B cell (primary cell): ENCODE measurements around the gene GRIA3. TPM values are rescaled to one million over a fixed set of nuclear protein-coding genes. Genes with fewer than 3 reads are reported as not detected.

ENCODE experiments used
- ATAC-seq: fragments of 200-7000 bp; cut with Tn5 transposase; one replicate; pipeline ENCODE4 v1.10.0; 2021; ENCODE audit warnings: low read depth, mild to moderate bottlenecking, moderate number of reproducible peaks, moderate library complexity
- CTCF ChIA-PET: fragments of 350-600 bp; sonication (Branson Sonifier 250); formaldehyde crosslinking; loops from one replicate; lab custom pipeline; 2021; ENCODE audit warnings: antibody characterized with exemption, inconsistent platforms; lab: Charles Lee
- POLR2A ChIA-PET: fragments of 350-600 bp; sonication (Branson Sonifier 250); formaldehyde crosslinking; loops from one replicate; lab custom pipeline; 2021; ENCODE audit warnings: antibody characterized with exemption; lab: Charles Lee
- DNase-seq: peaks from one replicate; pipeline ENCODE4 v3.0.0; 2013
- H2AFZ ChIP-seq: 2 replicates; pipeline ENCODE4 v1.6.1; 2012; ENCODE audit warnings: mild to moderate bottlenecking, low read depth, low read length; ENCODE audit not compliant: insufficient read depth, poor library complexity, severe bottlenecking
- H3K27ac ChIP-seq, 2 donors: 1 replicate in 1 of 2; 2 replicates in 1 of 2; pipeline ENCODE4 v1.5.1; 2012 to 2013; ENCODE audit warnings: low read length in 2 of 2, mild to moderate bottlenecking in 2 of 2, moderate library complexity in 1 of 2
- H3K27me3 ChIP-seq, 4 experiments: fragments of 200-600 bp in 1 of 4; sonication (generic) in 1 of 4; replicated peaks in 1 of 4; 1 replicate in 2 of 4; 2 replicates in 2 of 4; pipeline versions ENCODE4 v1.6.1 to v1.7.0; 2013 to 2016; ENCODE audit warnings: low read length in 3 of 4, mild to moderate bottlenecking in 2 of 4, mixed read lengths in 1 of 4, moderate library complexity in 1 of 4; ENCODE audit not compliant: insufficient read depth in 4 of 4, control insufficient read depth in 3 of 4; ENCODE audit errors: control extremely low read depth in 1 of 4
- H3K36me3 ChIP-seq, 2 experiments: replicated peaks in 1 of 2; 1 replicate in 1 of 2; 2 replicates in 1 of 2; pipeline versions ENCODE4 v1.6.1 to v1.7.1; 2013; ENCODE audit warnings: low read length in 1 of 2; ENCODE audit not compliant: insufficient read depth in 2 of 2, control insufficient read depth in 1 of 2; ENCODE audit errors: control extremely low read depth in 1 of 2, extremely low read depth in 1 of 2
- H3K4me1 ChIP-seq, 2 donors: fragments of 200-600 bp in 1 of 2; sonication (generic) in 1 of 2; 1 replicate in 1 of 2; 2 replicates in 1 of 2; pipeline versions ENCODE4 v1.5.1 to v1.6.1; 2013 to 2017; ENCODE audit warnings: low read length in 2 of 2; ENCODE audit not compliant: control insufficient read depth in 2 of 2, insufficient read depth in 2 of 2
- H3K4me2 ChIP-seq: replicated peaks from 2 replicates; pipeline ENCODE3; 2012; ENCODE audit warnings: mild to moderate bottlenecking, low read depth, low read length; ENCODE audit not compliant: poor library complexity, severe bottlenecking
- H3K4me3 ChIP-seq, 5 experiments: fragments of 200-600 bp in 1 of 5; sonication (generic) in 1 of 5; 1 replicate in 3 of 5; 2 replicates in 2 of 5; pipeline versions ENCODE4 v1.5.1 to v1.7.0; 2011 to 2016; ENCODE audit warnings: low read length in 4 of 5, mild to moderate bottlenecking in 4 of 5, low read depth in 2 of 5, control low read depth in 1 of 5, moderate library complexity in 1 of 5; ENCODE audit not compliant: insufficient read depth in 1 of 5; ENCODE audit errors: control extremely low read depth in 1 of 5, extremely low read depth in 1 of 5
- H3K79me2 ChIP-seq: fragments of 200-600 bp; sonication (generic); one replicate; pipeline ENCODE4 v1.6.0; 2016; ENCODE audit warnings: low read length; ENCODE audit not compliant: control insufficient read depth, insufficient read depth
- H3K9ac ChIP-seq: fragments of 200-600 bp; sonication (generic); 2 replicates; pipeline ENCODE4 v1.6.1; 2017; ENCODE audit warnings: mild to moderate bottlenecking, low read length, moderate library complexity
- H3K9me3 ChIP-seq, 3 donors: one replicate each; pipeline versions ENCODE4 v1.6.1 to v1.7.1; 2013; ENCODE audit warnings: low read length in 2 of 3; ENCODE audit not compliant: control insufficient read depth in 2 of 3, insufficient read depth in 1 of 3; ENCODE audit errors: control extremely low read depth in 1 of 3
- H4K20me1 ChIP-seq: 2 replicates; pipeline ENCODE4 v1.6.0; 2012; ENCODE audit warnings: mild to moderate bottlenecking, low read length; ENCODE audit not compliant: insufficient read depth, control insufficient read depth, poor library complexity, severe bottlenecking
- H3K27ac Mint-ChIP-seq: one replicate; pipeline ENCODE4 v1.8.0; 2021; ENCODE audit warnings: mixed read lengths
- H3K27me3 Mint-ChIP-seq: one replicate; pipeline ENCODE4 v1.8.0; 2021; ENCODE audit warnings: mixed read lengths
- H3K4me1 Mint-ChIP-seq: one replicate; pipeline ENCODE4 v1.8.0; 2021; ENCODE audit warnings: mixed read lengths
- H3K4me3 Mint-ChIP-seq: one replicate; pipeline ENCODE4 v1.8.0; 2021; ENCODE audit warnings: mixed read lengths
- H3K9me3 Mint-ChIP-seq: one replicate; pipeline ENCODE4 v1.8.0; 2022; ENCODE audit warnings: mixed read lengths; ENCODE audit not compliant: insufficient read depth
- CTCF ChIP-seq: fragments of 200-600 bp; IDR thresholded peaks from one replicate; pipeline ENCODE4 v1.8.0; 2022; ENCODE audit warnings: antibody characterized with exemption, mild to moderate bottlenecking
- EZH2 ChIP-seq: IDR thresholded peaks from 2 replicates; pipeline ENCODE4 v1.6.1; 2012; ENCODE audit warnings: borderline replicate concordance, low read depth, mild to moderate bottlenecking, moderate library complexity, low read length; ENCODE audit not compliant: insufficient read depth, poor library complexity, severe bottlenecking
- WGBS: methylation state at CpG from one replicate; pipeline ENCODE4 v1.1.5; 2013; ENCODE audit warnings: missing lambda C conversion rate; ENCODE audit not compliant: insufficient coverage; 5-methylcytosine and 5-hydroxymethylcytosine counted together
- intact Hi-C: fragments of 100-400 bp; cut with micrococcal nuclease; formaldehyde crosslinking; loops from one replicate; pipeline ENCODE4 v1.10.0; 2022
- polyA plus RNA-seq: library from polyadenylated mRNA; depleted of rRNA; stranded (reverse); fragments of >200 nt; gene quantifications from 2 replicates; pipeline ENCODE4 v1.2.3, GENCODE V29; 2012
- total RNA-seq, 2 donors: library from RNA; stranded (reverse); fragments of 120-200 nt in 1 of 2; gene quantifications; 1 replicate in 1 of 2; 2 replicates in 1 of 2; pipeline versions ENCODE4 v1.2.3 to v1.2.4, GENCODE V29; 2013 to 2022

The GRIA3 gene
- total and polyA plus RNA-seq, 2 donors (not counting 1 experiment from before 2014, with no cell fraction given), result not detected

GRCh38 chrX:123442764-123443163 lies 258.7 kb downstream of the GRIA3 start:
- no peaks in the 10 kb centered on the region for H4K20me1 ChIP-seq
- no peak overlapping the region for H3K27ac ChIP-seq
- no peaks in the 10 kb centered on the region for H3K9me3 ChIP-seq
- intact Hi-C loops, result no loop called here
- H2AFZ ChIP-seq, result no peak overlapping the region
- POLR2A ChIA-PET, result no interaction called here
- Mint-ChIP-seq H3K27me3 (no peaks in the 10 kb centered on the region), H3K9me3 (no peaks in the 10 kb centered on the region), H3K4me1 (no peaks in the 10 kb centered on the region), H3K27ac (no peak overlapping the region), H3K4me3 (no peak overlapping the region)
- no peak overlapping the region for H3K9ac ChIP-seq
- DNase-seq (no peak), ATAC-seq (no peak)
- no peaks in the 10 kb centered on the region for H3K79me2 ChIP-seq
- TF ChIP-seq CTCF (no peak), EZH2 (no peak)
- CTCF ChIA-PET, result no interaction called here
- no peak overlapping the region for H3K4me2 ChIP-seq
- H3K27me3 ChIP-seq, result no peaks in the 10 kb centered on the region
- no CpG with 5 or more reads among the region's 5 CpGs for WGBS
- H3K36me3 ChIP-seq, result no peaks in the 10 kb centered on the region
- H3K4me3 ChIP-seq, result no peak overlapping the region
- H3K4me1 ChIP-seq, result no peaks in the 10 kb centered on the region

GRCh38 chrX:123447506-123447905 lies 263.4 kb downstream of the GRIA3 start:
- ATAC-seq (no peak), DNase-seq (no peak)
- H3K9me3 Mint-ChIP-seq, result no peaks in the 10 kb centered on the region
- Histone ChIP-seq H3K4me3 (no peak overlapping the region), H3K27me3 (no peaks in the 10 kb centered on the region), H2AFZ (no peak overlapping the region), H3K9ac (no peak overlapping the region), H4K20me1 (no peaks in the 10 kb centered on the region), H3K9me3 (no peaks in the 10 kb centered on the region), H3K36me3 (no peaks in the 10 kb centered on the region), H3K4me2 (no peak overlapping the region), H3K4me1 (no peaks in the 10 kb centered on the region), H3K79me2 (no peaks in the 10 kb centered on the region), H3K27ac (no peak overlapping the region)
- no peak for TF ChIP-seq EZH2
- TF ChIP-seq CTCF, result no peak
- POLR2A ChIA-PET, result no interaction called here
- no peaks in the 10 kb centered on the region for H3K4me1 Mint-ChIP-seq
- WGBS, result no CpG with 5 or more reads among the region's 3 CpGs
- no peaks in the 10 kb centered on the region for H3K27me3 Mint-ChIP-seq
- intact Hi-C loops, result no loop called here
- H3K27ac Mint-ChIP-seq, result no peak overlapping the region
- H3K4me3 Mint-ChIP-seq, result no peak overlapping the region
- CTCF ChIA-PET, result no interaction called here
